T-helper 2 cell (primary cell): ENCODE data around the gene ITGAL.
"Not testable (repeated sequence)": the region's sequence is repeated elsewhere in the genome, so short reads cannot be mapped to it uniquely, and the experiment has no call there.

Experiments
- DNase-seq, 5 experiments: peaks; one replicate each; pipeline versions ENCODE4 v3.0.0 to v3.0.0-alpha.2; 2012 to 2022
- total RNA-seq, 2 donors: gene quantifications; one replicate each; lab custom pipeline; 2026; lab: John Stamatoyannopoulos, UW

Gene ITGAL
- total RNA-seq = 385 to 394 reads per million in 2 donors

- DNase-seq = peak; percentile 35 to 98 (median 68)
Measured at GRCh38 chr16:30472328-30472942, at the start of gene ITGAL. Gene ITGAL (plus strand): TSS chr16:30472742. CDS start chr16:30472838, 96 bp downstream.

GRCh38 chr16:30428055-30428454 lies 44.5 kb upstream of the ITGAL start:
- DNase-seq = no peak

- DNase-seq = no peak
Measured at GRCh38 chr16:30429418-30429677, 43.2 kb upstream of the ITGAL start.

GRCh38 chr16:30429678-30430427 lies 42.7 kb upstream of the ITGAL start, which contains the start of gene DCTPP1:
Gene DCTPP1 (minus strand): TSS chr16:30430030. CDS start chr16:30429980, 50 bp downstream.
- peak; percentile 82 to 100 (median 94) for DNase-seq

- no peak for DNase-seq
Measured at GRCh38 chr16:30430428-30430970, 42.0 kb upstream of the ITGAL start.

- DNase-seq = peak in 2 of 5 experiments; percentile 54 to 66
Measured at GRCh38 chr16:30434852-30435251, 37.7 kb upstream of the ITGAL start.

- no peak for DNase-seq
Measured at GRCh38 chr16:30437511-30438046, 35.0 kb upstream of the ITGAL start.

- DNase-seq = no peak
Measured at GRCh38 chr16:30438835-30439234, 33.7 kb upstream of the ITGAL start.

- DNase-seq = no peak
Measured at GRCh38 chr16:30439720-30440348, 32.7 kb upstream of the ITGAL start.

GRCh38 chr16:30443631-30444030 lies 28.9 kb upstream of the ITGAL start:
- no peak for DNase-seq

GRCh38 chr16:30444231-30445148 lies 28.1 kb upstream of the ITGAL start:
- no peak for DNase-seq

GRCh38 chr16:30445149-30445407 lies 27.5 kb upstream of the ITGAL start:
- DNase-seq = no peak

GRCh38 chr16:30445408-30446202 lies 26.9 kb upstream of the ITGAL start, which contains the start of gene SEPHS2:
Gene SEPHS2 (minus strand): TSS chr16:30445874. CDS start chr16:30445727, 147 bp downstream.
- peak; percentile 79 to 98 (median 92) for DNase-seq

- no peak for DNase-seq
Measured at GRCh38 chr16:30446203-30446595, 26.3 kb upstream of the ITGAL start.

- no peak for DNase-seq
Measured at GRCh38 chr16:30447512-30448226, 24.9 kb upstream of the ITGAL start.

- DNase-seq = no peak
Measured at GRCh38 chr16:30449116-30449435, 23.5 kb upstream of the ITGAL start.

- not testable (repeated sequence) for DNase-seq
Measured at GRCh38 chr16:30452709-30453580, 19.6 kb upstream of the ITGAL start.

- DNase-seq = no peak
Measured at GRCh38 chr16:30456302-30456701, 16.2 kb upstream of the ITGAL start.

GRCh38 chr16:30457256-30457655 lies 15.3 kb upstream of the ITGAL start:
- no peak for DNase-seq
